T-helper 1 cell treated with Interleukin-12 subunit alpha and Interleukin-12 subunit beta and Interleukin-4 antibody, amounts not matched to agents 30 μg/mL and 1 μg/mL, for 36 hours (primary cell): ENCODE results near the gene WDR4.
"Not testable (repeated sequence)": the region's sequence is repeated elsewhere in the genome, so short reads cannot be mapped to it uniquely, and the experiment has no call there.

Experiments
- H3K27ac Mint-ChIP-seq: one replicate; pipeline ENCODE4 v1.8.0; 2021; ENCODE audit warnings: mild to moderate bottlenecking, mixed read lengths
- H3K27me3 Mint-ChIP-seq: one replicate; pipeline ENCODE4 v1.8.0; 2021; ENCODE audit warnings: low read depth, mixed read lengths
- H3K36me3 Mint-ChIP-seq: one replicate; pipeline ENCODE4 v1.8.0; 2021; ENCODE audit warnings: low read depth, mixed read lengths
- H3K4me1 Mint-ChIP-seq: one replicate; pipeline ENCODE4 v1.8.0; 2021; ENCODE audit warnings: low read depth, mixed read lengths
- H3K4me3 Mint-ChIP-seq: one replicate; pipeline ENCODE4 v1.8.0; 2021; ENCODE audit warnings: mild to moderate bottlenecking, moderate library complexity, mixed read lengths
- H3K9me3 Mint-ChIP-seq: one replicate; pipeline ENCODE4 v1.8.0; 2021; ENCODE audit warnings: mixed read lengths

The WDR4 gene

DNA sequence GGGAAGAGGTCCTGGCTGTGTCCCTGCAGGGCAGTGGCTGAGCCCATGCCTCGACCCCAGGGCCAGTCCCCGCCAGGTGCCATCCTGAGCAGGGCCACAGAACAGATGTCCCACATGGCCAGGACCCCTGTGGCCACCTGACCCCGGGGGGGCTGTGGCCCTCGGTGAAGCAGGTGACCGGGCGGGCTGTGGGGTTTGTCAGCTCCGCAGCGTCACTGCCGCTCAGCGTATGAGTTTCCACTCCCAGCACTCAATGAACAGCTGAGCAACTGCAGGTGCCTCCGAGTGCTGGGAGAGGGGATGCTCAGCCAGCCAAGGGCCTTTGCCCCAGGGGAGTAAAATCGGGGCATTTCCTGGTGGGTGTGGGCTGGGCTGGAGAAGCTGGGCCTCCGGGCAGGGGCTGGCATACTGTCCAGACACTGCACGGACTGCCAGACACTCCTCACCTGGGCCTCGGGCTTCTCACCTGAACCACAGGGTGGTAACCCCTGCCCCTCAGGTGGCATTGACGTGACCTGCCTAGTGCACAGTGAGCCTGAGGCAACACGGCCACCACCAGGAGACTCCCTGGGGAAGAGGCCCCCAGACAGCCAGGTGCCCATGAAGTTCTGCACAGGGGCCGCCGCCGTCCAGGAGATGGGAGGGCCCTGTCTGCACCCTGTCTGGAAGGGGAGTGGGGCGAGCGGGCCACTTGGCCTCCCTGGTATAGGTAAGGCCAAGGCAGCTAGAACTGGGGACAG lies 37.3 kb downstream of the WDR4 start:
- peaks cover 10% of the 10 kb centered on the region for H3K36me3 Mint-ChIP-seq

DNA sequence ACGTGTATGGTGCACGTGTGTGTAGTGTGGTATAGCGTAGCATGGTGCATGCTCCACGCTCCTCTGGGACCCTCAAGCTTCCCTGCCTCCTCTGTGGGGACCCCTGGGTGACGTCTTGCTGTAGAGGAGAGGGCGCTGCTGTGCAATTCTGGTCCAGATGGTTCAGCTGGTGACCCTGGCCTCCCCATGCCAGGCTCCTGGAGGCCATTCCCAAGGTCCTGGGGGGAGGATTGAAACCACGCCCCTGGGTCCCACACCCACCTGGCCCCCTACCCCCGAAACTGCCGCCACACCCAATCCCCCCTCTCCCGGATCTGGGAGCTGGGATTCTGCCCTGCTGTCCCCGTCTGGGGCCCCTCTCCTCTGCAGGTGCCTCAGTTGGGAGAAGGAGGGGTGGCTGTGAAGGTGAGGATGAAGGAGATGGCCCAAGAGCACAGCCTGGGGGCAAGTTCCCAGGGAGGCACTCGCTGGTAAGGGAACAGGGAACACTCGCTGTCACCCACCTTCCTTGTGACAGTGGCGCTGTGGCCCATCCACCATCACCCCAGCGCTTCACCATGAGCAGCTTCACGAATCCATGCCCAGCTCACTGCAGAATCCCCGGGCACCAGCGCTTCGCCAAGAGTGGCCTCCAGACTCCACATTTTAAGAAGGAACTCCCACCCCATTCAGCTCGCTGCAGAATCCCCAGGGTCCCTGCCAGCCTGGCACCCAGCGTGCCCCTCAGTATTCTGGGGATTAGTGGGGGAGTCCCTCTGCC lies 38.0 kb downstream of the WDR4 start:
- Mint-ChIP-seq H3K9me3 (no peaks in the 10 kb centered on the region), H3K27me3 (no peaks in the 10 kb centered on the region), H3K4me3 (no peak overlapping the region), H3K36me3 (peaks cover 14% of the 10 kb centered on the region), H3K27ac (no peak overlapping the region), H3K4me1 (no peaks in the 10 kb centered on the region)

More for the DNA sequence above, 37.3 kb downstream of the WDR4 start:
- not testable (repeated sequence) for H3K4me3 Mint-ChIP-seq, H3K27ac Mint-ChIP-seq, H3K27me3 Mint-ChIP-seq, H3K9me3 Mint-ChIP-seq, H3K4me1 Mint-ChIP-seq

DNA sequence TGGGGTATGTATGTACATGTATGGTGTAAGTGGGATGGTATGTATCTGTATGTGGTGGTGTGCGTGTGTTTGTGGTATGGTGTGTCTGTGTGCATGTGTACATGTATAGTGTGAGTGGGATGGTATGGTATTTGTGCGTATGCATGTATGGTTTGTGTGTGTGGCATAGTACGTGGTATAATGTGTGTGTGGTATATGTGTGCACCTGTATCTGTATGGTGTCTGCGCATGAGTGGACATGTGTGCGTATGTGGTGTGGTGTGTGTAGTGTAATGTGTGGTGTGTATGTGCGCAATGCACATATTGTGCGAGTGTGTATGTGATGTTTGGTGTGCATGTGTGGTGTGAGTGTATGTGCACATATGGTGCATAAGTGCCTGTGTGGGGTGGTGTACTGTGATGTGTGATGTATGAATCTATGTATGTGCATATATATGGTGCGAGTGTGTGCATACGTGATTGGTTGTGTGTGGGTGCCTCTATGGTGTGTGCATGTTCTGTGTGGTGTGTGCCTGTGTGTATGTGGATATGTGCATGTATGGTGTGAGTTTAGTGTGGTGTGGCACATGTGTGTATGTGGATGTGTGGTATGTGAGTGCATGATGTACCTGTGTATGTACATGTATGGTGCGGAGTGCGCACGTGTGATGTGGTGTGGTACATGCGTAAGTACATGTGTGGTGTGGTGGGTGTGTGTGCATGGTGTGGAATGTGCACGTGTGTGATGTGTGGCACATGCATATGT lies 38.8 kb downstream of the WDR4 start:
- H3K27ac Mint-ChIP-seq, result no peak overlapping the region
- H3K36me3 Mint-ChIP-seq, result peaks cover 13% of the 10 kb centered on the region
- no peaks in the 10 kb centered on the region for H3K27me3 Mint-ChIP-seq
- no peaks in the 10 kb centered on the region for H3K9me3 Mint-ChIP-seq
- H3K4me1 Mint-ChIP-seq, result no peaks in the 10 kb centered on the region
- H3K4me3 Mint-ChIP-seq, result no peak overlapping the region

DNA sequence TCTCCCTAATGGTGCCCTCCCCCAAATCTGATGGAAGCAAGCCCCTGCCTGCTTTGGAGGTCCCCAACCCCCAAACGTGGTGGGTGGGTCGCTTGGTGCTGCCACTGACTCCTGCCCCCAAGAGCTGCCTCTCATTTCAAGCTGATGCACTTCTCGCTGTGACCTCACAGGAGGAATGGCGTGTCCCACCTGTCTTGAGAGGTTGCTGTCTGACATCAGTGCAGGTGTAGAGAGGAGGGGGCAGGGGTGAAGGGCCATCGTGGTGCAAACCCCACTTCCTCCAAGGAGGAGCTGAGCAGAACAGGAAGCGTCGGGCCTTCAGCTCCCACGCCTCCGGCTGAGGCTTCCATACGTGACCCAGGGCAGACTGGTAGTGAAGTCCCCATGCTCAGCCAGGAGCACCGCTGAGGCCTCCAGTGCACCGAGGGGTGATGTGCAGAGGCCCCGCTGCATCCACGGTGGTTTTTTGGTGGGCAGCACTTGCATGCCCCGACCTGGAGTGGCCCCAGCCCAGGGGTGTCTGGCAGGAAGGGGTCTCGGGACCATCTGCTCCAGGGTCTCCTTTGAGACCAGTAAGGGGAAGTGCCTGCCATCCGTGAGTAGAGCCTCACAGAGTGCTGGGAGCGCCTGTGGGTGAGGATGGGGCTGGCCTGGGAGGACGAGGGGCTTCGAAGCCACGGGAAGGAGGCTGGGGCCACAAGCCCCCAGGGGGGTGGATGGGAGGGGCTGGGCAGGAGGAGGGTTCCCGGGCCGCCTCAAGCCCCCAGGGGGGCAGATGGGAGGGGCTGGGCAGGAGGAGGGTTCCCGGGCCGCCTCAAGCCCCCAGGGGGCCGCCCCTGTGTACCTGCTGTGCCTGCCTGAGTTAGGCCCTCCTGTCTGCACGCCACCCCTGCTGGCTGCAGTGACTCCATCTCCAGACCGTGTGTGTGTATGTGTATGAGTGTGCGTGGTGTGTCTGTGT lies 39.8 kb downstream of the WDR4 start:
- H3K4me3 Mint-ChIP-seq, result no peak overlapping the region

DNA sequence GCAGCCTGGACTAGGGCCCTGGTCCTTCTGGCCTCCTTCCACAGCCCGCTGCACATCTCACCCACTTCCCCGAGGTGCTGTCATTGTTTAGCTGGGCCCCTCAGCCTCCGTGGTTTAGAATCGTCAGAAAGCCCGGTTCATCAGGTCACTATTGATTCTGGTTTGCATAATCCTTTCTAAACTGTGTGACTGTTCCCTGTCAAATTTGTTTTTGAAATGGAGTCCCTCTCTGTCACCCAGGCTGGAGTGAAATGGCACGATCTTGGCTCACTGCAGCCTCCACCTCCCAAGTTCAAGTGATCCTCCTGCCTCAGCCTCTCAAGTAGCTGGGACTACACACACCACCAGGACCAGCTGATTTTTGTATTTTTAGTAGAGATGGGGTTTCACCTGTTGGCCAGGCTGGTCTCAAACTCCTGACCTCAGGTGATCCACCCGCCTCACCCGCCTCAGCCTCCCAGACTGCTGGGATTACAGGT lies 41.1 kb downstream of the WDR4 start:
- not testable (repeated sequence) for H3K27me3 Mint-ChIP-seq, H3K4me3 Mint-ChIP-seq, H3K36me3 Mint-ChIP-seq, H3K4me1 Mint-ChIP-seq, H3K9me3 Mint-ChIP-seq
- H3K27ac Mint-ChIP-seq, result peak overlapping the region; percentile 8

More for the DNA sequence above, 39.8 kb downstream of the WDR4 start:
- H3K27me3 Mint-ChIP-seq, result no peaks in the 10 kb centered on the region
- no peaks in the 10 kb centered on the region for H3K9me3 Mint-ChIP-seq
- H3K4me1 Mint-ChIP-seq, result no peaks in the 10 kb centered on the region
- H3K27ac Mint-ChIP-seq, result no peak overlapping the region
- H3K36me3 Mint-ChIP-seq, result peaks cover 9% of the 10 kb centered on the region

DNA sequence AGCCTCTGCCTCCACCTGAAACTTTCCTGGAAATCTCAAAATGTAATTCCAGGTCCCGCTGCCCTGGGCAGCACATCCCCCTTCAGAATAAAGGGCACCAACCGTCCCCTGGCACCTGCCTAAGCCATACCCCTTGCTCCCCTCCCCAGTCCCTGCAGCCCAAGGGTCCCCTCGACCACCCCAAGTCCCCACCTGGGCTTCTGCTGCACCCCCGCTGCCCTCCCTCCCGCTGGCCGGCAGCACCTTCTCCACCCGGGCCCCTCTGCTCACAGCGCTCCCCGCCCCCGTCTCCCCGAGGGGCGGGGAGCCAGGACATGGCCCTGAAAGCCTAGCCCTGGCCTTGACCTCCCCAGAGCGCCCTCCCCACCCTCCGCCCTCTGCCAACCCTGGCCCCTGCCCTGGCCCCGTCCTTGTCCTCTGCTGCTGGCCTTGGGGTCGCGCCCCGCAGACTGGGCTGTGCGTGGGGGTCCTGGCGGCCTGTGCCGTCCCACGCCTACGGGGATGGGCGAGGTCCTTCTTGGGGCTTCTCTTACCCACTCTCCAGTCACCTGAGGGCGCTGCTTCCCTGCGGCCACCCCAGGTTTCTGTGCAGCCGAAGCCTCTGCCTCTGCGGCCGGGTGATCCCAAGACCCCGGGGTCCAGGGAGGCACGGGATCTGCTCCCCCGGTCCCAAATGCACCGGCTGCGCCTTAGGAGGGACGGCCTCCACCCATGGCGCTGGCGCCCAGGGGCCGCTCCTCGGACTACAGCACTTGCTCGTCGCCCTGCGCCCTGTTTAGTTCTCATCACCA lies 41.7 kb downstream of the WDR4 start:
- no peak overlapping the region for H3K4me3 Mint-ChIP-seq
- peaks cover 3% of the 10 kb centered on the region for H3K27me3 Mint-ChIP-seq
- H3K4me1 Mint-ChIP-seq, result peaks cover 10% of the 10 kb centered on the region
- peak overlapping the region; percentile 8 for H3K27ac Mint-ChIP-seq
- H3K36me3 Mint-ChIP-seq, result peaks cover 4% of the 10 kb centered on the region
- H3K9me3 Mint-ChIP-seq, result no peaks in the 10 kb centered on the region

DNA sequence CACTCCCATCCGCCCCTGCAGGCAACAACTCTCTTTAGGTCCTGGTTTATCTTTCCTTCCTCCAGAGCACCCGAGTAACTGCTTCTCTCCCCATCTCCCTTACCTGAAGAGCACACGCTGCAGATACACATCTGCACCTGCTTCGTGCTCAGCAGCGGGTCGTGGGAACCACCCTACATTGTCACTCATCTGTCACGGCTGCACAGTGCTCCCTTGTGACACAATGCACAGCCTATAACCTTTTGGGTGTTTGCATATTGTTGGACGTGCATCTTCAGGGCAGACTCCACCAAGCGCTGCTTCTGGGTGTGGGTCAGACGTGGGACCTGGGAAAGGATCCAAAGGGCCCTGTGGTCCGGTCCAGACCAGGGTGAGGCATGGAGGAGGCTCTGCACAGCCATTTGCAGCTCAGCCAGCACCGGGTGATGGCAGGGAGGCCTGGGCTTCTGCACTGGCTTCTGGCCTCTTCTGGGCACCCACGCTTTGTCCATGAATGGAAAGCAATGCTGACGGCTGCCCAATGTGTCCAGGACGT lies 42.5 kb downstream of the WDR4 start:
- no peak overlapping the region for H3K27ac Mint-ChIP-seq
- H3K4me1 Mint-ChIP-seq, result peaks cover 16% of the 10 kb centered on the region
- H3K27me3 Mint-ChIP-seq, result peaks cover 7% of the 10 kb centered on the region
- H3K36me3 Mint-ChIP-seq, result peaks cover 4% of the 10 kb centered on the region
- H3K9me3 Mint-ChIP-seq, result no peaks in the 10 kb centered on the region
- H3K4me3 Mint-ChIP-seq, result no peak overlapping the region

DNA sequence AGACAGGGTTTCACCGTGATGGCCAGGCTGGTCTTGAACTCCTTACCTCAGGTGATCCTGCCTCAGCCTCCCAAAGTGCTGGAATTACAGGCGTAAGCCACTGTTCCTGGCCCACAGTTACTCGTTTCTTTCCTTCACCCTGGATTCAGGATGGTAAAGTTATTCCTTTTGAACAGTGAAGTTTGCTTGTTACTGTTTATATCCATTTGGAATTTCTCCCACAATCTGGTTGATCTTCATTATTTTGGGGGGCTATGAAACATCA lies 43.0 kb downstream of the WDR4 start:
- Mint-ChIP-seq H3K4me3 (no peak overlapping the region), H3K36me3 (peaks cover 4% of the 10 kb centered on the region), H3K27me3 (peaks cover 10% of the 10 kb centered on the region)

DNA sequence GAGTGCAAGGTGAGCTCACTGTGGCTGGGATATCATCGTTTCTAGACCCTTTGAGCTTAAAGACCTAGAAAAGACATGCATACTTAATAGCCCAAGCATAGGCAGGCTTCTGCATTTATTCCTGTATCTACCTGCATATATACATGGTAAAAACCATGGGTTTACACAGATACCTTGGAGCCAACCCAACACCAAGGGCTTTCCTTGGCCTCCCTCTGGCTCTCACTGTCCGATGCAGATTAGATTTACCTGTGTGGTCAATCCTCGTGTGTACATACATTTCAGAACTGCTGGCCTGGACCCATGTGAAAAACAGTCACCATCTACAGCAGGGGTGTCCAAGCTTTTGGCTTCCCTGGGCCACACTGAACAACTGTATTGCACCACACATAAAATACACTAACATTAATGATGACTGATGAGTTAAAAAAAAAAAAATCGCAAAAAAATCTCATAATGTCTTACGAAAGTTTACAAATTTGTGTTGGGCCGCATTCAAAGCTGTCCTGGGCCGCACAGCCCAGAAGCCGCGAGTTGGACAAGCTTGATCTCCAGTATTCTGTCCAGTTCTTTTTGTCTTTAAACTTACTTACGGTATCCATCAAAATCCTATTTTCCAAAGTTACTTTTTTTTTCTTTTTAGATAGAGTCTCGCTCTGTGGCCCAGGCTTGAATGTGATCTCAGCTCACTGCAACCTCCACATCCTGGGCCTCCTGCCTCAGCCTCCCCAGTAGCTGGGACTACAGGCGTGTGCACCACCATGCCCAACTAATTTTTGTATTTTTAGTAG lies 43.5 kb downstream of the WDR4 start:
- Mint-ChIP-seq H3K27ac (no peak overlapping the region), H3K36me3 (peaks cover 4% of the 10 kb centered on the region), H3K9me3 (no peaks in the 10 kb centered on the region), H3K4me1 (peaks cover 23% of the 10 kb centered on the region), H3K27me3 (peaks cover 10% of the 10 kb centered on the region), H3K4me3 (no peak overlapping the region)

More for the DNA sequence above, 43.0 kb downstream of the WDR4 start:
- peaks cover 19% of the 10 kb centered on the region for H3K4me1 Mint-ChIP-seq
- no peaks in the 10 kb centered on the region for H3K9me3 Mint-ChIP-seq
- no peak overlapping the region for H3K27ac Mint-ChIP-seq

DNA sequence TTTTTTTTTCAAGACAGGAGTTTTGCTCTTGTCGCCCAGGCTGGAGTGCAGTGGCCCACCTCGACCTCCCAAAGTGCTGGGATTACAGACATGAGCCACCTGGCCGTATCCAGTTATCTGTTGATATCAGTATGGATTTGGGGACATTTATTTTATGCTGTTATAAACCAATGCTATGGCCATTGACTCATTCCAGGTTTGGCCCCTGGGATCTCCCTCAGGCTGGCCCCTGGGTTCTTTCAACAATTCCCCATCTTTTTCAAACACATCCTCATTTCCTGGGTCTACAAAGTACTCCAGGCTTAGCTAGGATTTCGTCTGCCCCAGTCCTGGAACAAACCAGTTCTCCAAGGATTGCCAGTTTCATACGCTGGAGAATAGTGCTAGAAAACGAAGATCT lies 44.1 kb downstream of the WDR4 start:
- Mint-ChIP-seq H3K4me3 (no peak overlapping the region), H3K27me3 (peaks cover 10% of the 10 kb centered on the region), H3K36me3 (peaks cover 4% of the 10 kb centered on the region), H3K27ac (no peak overlapping the region), H3K4me1 (peaks cover 25% of the 10 kb centered on the region), H3K9me3 (no peaks in the 10 kb centered on the region)

DNA sequence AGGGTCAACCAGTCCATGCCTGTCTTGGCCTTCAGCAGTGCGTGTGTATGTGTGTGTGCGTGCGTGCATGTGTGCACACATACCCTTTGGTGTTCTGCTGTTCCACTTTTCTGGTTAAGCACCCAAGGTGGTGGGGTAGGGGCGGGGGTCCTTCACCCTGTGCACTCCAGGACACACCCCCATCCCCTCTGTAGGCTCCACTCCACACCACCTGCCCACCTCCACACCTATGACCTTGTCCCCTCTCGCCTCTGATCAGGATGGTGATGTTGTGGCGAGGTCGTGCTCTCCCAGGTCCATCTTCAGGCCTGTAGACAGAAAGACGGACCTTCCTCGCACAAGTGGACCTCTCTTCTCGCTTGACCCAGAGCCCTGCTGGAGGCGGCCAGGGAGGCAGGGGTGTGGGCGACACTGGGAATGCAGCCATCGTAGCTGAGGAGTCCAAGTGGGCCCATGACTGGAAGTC lies 44.6 kb downstream of the WDR4 start:
- H3K27me3 Mint-ChIP-seq, result peaks cover 12% of the 10 kb centered on the region
- H3K9me3 Mint-ChIP-seq, result no peaks in the 10 kb centered on the region
- peaks cover 25% of the 10 kb centered on the region for H3K4me1 Mint-ChIP-seq
- no peak overlapping the region for H3K4me3 Mint-ChIP-seq
- H3K27ac Mint-ChIP-seq, result no peak overlapping the region
- peaks cover 4% of the 10 kb centered on the region for H3K36me3 Mint-ChIP-seq

DNA sequence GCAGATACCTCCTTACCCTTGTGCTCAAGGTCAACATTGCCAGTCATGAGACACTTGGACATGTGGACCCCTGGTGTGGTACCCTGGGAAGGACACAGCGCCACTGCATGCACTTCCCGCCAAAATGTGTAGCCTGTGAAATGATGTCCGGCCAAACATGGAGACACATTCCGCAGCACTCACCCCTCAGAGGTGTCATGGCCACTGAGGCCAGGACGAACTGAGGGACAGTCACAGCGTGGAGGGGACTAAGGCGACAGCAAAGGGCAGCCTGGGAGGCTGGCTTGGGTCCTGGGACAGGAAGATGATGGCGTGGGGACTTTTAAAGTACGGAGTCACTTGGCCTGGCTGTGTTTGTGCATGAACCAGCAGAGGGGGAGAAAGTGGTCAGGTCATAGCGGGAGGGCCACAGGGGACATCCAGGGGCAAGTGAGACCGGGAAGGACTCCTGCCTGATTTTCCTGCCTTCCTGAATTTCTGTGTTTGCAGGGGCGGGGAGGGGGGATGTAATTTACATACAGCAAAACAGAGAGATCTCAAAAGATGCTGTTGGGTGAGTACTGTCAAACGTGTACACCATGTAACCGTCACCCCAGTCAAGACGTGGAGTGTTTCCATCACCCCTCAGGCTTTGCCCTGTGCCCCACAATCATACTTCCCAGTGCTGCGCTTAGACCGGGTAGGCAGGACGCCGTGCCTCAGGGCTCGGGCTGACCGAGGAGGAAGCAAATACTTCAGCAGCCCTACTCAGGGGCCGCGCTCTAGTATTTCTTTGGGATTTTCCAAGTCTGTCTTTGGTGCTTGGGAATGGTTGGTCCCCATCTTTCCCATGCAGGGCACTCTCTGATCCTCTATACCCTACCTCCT lies 45.2 kb downstream of the WDR4 start:
- peaks cover 25% of the 10 kb centered on the region for H3K4me1 Mint-ChIP-seq
- peak overlapping the region; percentile 20 for H3K27ac Mint-ChIP-seq
- H3K27me3 Mint-ChIP-seq, result peaks cover 18% of the 10 kb centered on the region
- peaks cover 4% of the 10 kb centered on the region for H3K36me3 Mint-ChIP-seq
- H3K9me3 Mint-ChIP-seq, result no peaks in the 10 kb centered on the region
- H3K4me3 Mint-ChIP-seq, result no peak overlapping the region
